OCI-LY1 (cell line): ENCODE data around the gene DSE.

ENCODE experiments used
- H2AFZ ChIP-seq: fragments of 200-600 bp; sonication (generic), shearing (Covaris generic); 2 replicates; pipeline ENCODE4 v1.6.0; 2014; ENCODE audit warnings: antibody characterized with exemption, mild to moderate bottlenecking, low read length
- H3F3A ChIP-seq: fragments of 200-600 bp; sonication (generic), shearing (Covaris generic); 2 replicates; pipeline ENCODE4 v1.6.0; 2014; ENCODE audit warnings: mild to moderate bottlenecking, antibody characterized with exemption, low read length, moderate library complexity; ENCODE audit not compliant: insufficient read depth
- H3K27ac ChIP-seq: fragments of 200-600 bp; sonication (generic); 2 replicates; pipeline ENCODE4 v1.5.1; 2014; ENCODE audit warnings: low read length, mixed run types, mild to moderate bottlenecking, low read depth; ENCODE audit not compliant: poor library complexity, severe bottlenecking
- H3K27me3 ChIP-seq: fragments of 200-600 bp; sonication (generic); 2 replicates; pipeline ENCODE4 v1.6.0; 2014; ENCODE audit warnings: antibody characterized with exemption, mild to moderate bottlenecking, low read length, moderate library complexity; ENCODE audit not compliant: insufficient read depth
- H3K36me3 ChIP-seq: fragments of 200-600 bp; sonication (generic); 2 replicates; pipeline ENCODE4 v1.6.1; 2014; ENCODE audit warnings: mild to moderate bottlenecking, antibody characterized with exemption, low read length, moderate library complexity, mixed read lengths; ENCODE audit not compliant: insufficient read depth
- H3K4me1 ChIP-seq: fragments of 200-600 bp; sonication (generic); 2 replicates; pipeline ENCODE4 v1.5.1; 2014; ENCODE audit warnings: mild to moderate bottlenecking, low read length, moderate library complexity; ENCODE audit not compliant: insufficient read depth, severe bottlenecking
- H3K4me2 ChIP-seq: fragments of 200-600 bp; sonication (generic), shearing (Covaris generic); 2 replicates; pipeline ENCODE4 v1.6.1; 2014; ENCODE audit warnings: low read length
- H3K4me3 ChIP-seq: fragments of 200-600 bp; sonication (generic); 2 replicates; pipeline ENCODE4 v1.5.1; 2014; ENCODE audit warnings: low read length, low read depth, mild to moderate bottlenecking, mixed read lengths; ENCODE audit not compliant: poor library complexity, severe bottlenecking
- H3K79me2 ChIP-seq: fragments of 200-600 bp; shearing (Covaris generic); 2 replicates; pipeline ENCODE4 v1.6.1; 2016; ENCODE audit warnings: mixed run types, low read length, mixed read lengths; ENCODE audit not compliant: insufficient read depth
- H3K9ac ChIP-seq: fragments of 200-600 bp; sonication (generic), shearing (Covaris generic); 2 replicates; pipeline ENCODE4 v1.6.1; 2014; ENCODE audit warnings: mild to moderate bottlenecking, low read length, mixed read lengths
- H3K9me2 ChIP-seq: fragments of 200-600 bp; sonication (generic), shearing (Covaris generic); 2 replicates; pipeline ENCODE4 v1.6.1; 2014; ENCODE audit warnings: low read depth, mild to moderate bottlenecking, low read length, mixed read lengths
- H3K9me3 ChIP-seq: fragments of 200-600 bp; shearing (Covaris generic); 2 replicates; pipeline ENCODE4 v1.6.1; 2014; ENCODE audit warnings: low read length, mixed read lengths
- H4K20me1 ChIP-seq: fragments of 200-600 bp; sonication (generic), shearing (Covaris generic); 2 replicates; pipeline ENCODE4 v1.6.0; 2016; ENCODE audit warnings: mild to moderate bottlenecking, low read length; ENCODE audit not compliant: insufficient read depth
- CTCF ChIP-seq: fragments of 200-600 bp; sonication (generic), shearing (Covaris generic); IDR thresholded peaks from 2 replicates; pipeline ENCODE4 v1.5.1; 2017; ENCODE audit warnings: mild to moderate bottlenecking, antibody characterized with exemption, low read length, moderate library complexity, mixed read lengths
- EZH2 ChIP-seq: fragments of 200-600 bp; sonication (generic), shearing (Covaris generic); IDR thresholded peaks from 2 replicates; pipeline ENCODE4 v1.8.0; 2017; ENCODE audit warnings: borderline replicate concordance, mixed run types, mild to moderate bottlenecking, antibody characterized with exemption, low read length, moderate library complexity, mixed read lengths

The DSE gene

GRCh38 chr6:116371918-116372209 is 1.1 kb downstream of the DSE start:
- Histone ChIP-seq H3K4me2 (no peak overlapping the region), H3K27ac (no peak overlapping the region), H3K79me2 (no peaks in the 10 kb centered on the region), H3K27me3 (no peaks in the 10 kb centered on the region), H3K9ac (no peak overlapping the region), H3K9me3 (no peaks in the 10 kb centered on the region), H3F3A (no peaks in the 10 kb centered on the region), H3K9me2 (no peaks in the 10 kb centered on the region), H3K4me3 (no peak overlapping the region), H2AFZ (no peak overlapping the region), H4K20me1 (no peaks in the 10 kb centered on the region), H3K36me3 (no peaks in the 10 kb centered on the region), H3K4me1 (peaks cover 12% of the 10 kb centered on the region)
- TF ChIP-seq CTCF (no peak), EZH2 (no peak)

- H3K9me3 ChIP-seq, result no peaks in the 10 kb centered on the region
- no peak overlapping the region for H3K4me3 ChIP-seq
- no peak overlapping the region for H3K9ac ChIP-seq
- H4K20me1 ChIP-seq, result no peaks in the 10 kb centered on the region
- H3K27me3 ChIP-seq, result no peaks in the 10 kb centered on the region
- no peak overlapping the region for H3K27ac ChIP-seq
- TF ChIP-seq CTCF (no peak), EZH2 (no peak)
- H3K4me1 ChIP-seq, result peaks cover 12% of the 10 kb centered on the region
- H3F3A ChIP-seq, result no peaks in the 10 kb centered on the region
- no peaks in the 10 kb centered on the region for H3K36me3 ChIP-seq
- no peak overlapping the region for H3K4me2 ChIP-seq
- no peak overlapping the region for H2AFZ ChIP-seq
- no peaks in the 10 kb centered on the region for H3K9me2 ChIP-seq
- H3K79me2 ChIP-seq, result no peaks in the 10 kb centered on the region
Observed at GRCh38 chr6:116373300-116373699, 2.6 kb downstream of the DSE start.

GRCh38 chr6:116373940-116374339 is 3.2 kb downstream of the DSE start:
- H3K36me3 ChIP-seq, result no peaks in the 10 kb centered on the region
- no peak overlapping the region for H2AFZ ChIP-seq
- H3K9me2 ChIP-seq, result no peaks in the 10 kb centered on the region
- no peak overlapping the region for H3K4me2 ChIP-seq
- no peak overlapping the region for H3K4me3 ChIP-seq
- H3K27ac ChIP-seq, result no peak overlapping the region
- peaks cover 12% of the 10 kb centered on the region for H3K4me1 ChIP-seq
- no peak overlapping the region for H3K9ac ChIP-seq
- H3F3A ChIP-seq, result no peaks in the 10 kb centered on the region
- no peaks in the 10 kb centered on the region for H3K9me3 ChIP-seq
- no peaks in the 10 kb centered on the region for H3K79me2 ChIP-seq
- no peaks in the 10 kb centered on the region for H4K20me1 ChIP-seq
- TF ChIP-seq EZH2 (no peak), CTCF (no peak)
- no peaks in the 10 kb centered on the region for H3K27me3 ChIP-seq
